GM20000 (cell line): ENCODE results near the gene WWOX.
"Not testable (repeated sequence)": the region's sequence is repeated elsewhere in the genome, so short reads cannot be mapped to it uniquely, and the experiment has no call there.

ENCODE experiments used
- DNase-seq: peaks from one replicate; pipeline ENCODE4 v3.0.0; 2012; ENCODE audit warnings: low spot score
- CTCF ChIP-seq: IDR thresholded peaks from 2 replicates; pipeline ENCODE4 v1.5.1; 2012; ENCODE audit warnings: mild to moderate bottlenecking, control low read depth; ENCODE audit errors: extremely low read depth, missing control alignments

WWOX gene

GRCh38 chr16:78509965-78510364, 410.5 kb downstream of the WWOX start:
- DNase-seq: no peak
- TF ChIP-seq CTCF: no peak

DNA sequence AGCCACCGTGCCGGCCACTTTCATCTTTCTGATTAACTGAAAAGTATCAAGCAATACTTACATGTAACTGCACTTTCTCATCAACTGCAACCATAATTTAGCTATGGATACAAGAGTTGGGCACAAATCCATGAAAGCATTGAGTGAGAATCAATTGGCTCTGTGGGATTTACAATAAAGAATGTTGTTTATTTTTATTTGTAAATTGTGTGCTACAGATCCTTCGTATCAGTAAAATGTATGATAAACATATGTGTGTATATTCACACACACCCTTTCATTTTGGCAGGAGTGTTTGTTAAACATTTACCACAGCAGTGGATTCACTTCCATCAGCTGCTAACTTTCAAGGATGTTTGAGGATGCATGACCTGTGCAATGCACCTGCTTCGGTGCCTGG, 411.0 kb downstream of the WWOX start:
- TF ChIP-seq CTCF: no peak
- DNase-seq: no peak

GRCh38 chr16:78513838-78514237, 414.4 kb downstream of the WWOX start:
- no peak for TF ChIP-seq CTCF
- DNase-seq: no peak

DNA sequence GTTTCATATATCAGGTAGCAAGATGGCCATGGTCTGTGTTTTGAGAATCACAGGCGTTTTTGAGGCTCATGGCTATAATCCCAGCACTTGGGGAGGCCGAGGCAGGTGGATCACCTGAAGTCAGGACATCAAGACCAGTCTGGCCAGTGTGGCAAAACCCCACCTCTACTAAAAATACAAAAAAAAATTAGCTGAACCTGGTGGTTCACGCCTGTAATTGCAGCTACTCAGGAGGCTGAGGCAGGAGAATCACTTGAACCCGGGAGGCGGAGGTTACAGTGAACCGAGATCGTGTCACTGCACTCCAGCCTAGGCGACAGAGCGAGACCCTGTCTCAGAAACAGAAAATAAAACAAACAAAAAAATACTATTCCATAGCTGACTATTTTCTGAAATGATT, 415.4 kb downstream of the WWOX start:
- DNase-seq: not testable (repeated sequence)

DNA sequence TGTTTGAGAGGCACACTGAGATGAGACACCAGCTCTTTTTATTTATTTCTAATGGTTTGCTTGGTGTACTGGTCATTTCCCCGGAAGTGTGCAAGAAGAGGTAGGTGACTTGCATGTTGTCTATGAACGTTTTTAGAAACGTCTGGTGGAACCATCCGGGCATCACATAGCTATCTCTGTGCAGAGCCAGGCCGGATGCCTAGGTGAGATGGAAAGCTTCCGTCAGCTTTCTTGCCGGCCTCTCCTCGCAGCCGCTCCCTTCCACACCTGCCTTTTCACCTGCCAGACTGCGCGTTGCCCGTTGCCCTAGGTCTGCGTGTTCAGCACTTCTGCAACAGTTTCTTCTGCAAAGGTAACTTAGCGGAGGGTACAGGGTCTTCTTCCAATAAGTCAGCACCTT, 416.0 kb downstream of the WWOX start:
- no peak for TF ChIP-seq CTCF
- no peak for DNase-seq

DNA sequence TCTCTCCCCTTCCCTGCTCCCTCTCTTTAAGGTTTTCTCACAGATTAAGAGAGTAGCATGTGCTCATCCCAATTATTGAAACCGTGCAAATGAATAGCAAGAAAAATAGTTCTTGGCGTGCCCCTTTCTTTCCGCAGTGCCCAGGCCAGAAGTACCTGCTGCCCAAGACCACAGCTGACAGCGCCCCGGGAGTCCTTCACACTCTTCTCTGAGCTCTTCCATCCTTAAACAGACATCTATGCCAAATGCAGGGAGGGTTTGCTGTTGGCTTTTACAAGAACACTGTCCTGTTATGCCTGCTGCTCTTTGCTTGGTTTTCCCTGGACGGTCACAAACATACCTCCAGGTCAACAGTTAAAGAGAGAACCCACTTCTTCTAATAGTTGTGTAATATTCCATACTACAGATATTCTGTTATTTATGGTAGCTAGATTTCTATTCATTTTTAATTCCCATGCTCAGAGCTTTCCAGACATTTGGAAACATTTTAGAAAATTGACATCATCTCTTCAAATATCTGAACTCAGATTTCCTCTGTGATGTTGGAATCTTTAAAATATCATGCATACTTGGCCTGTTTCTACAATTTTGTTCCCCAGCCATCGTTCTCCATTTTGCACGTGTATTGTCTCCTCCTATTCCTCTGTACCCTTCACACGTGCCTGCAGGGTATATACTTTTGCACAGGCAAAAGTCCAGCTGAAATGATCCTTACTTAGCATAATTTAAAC, 416.7 kb downstream of the WWOX start:
- TF ChIP-seq CTCF: no peak
- no peak for DNase-seq

GRCh38 chr16:78519896-78520295, 420.4 kb downstream of the WWOX start:
- no peak for TF ChIP-seq CTCF
- no peak for DNase-seq

- no peak for TF ChIP-seq CTCF
- DNase-seq: no peak
These were observed 421.0 kb downstream of the WWOX start for GRCh38 chr16:78520470-78520869.
